HG03565 (cell line): Measurements from ENCODE around the gene PIWIL4.
"Not testable (repeated sequence)": the region's sequence is repeated elsewhere in the genome, so short reads cannot be mapped to it uniquely, and the experiment has no call there.

ENCODE experiments used
- ATAC-seq: cut with Tn5 transposase; IDR thresholded peaks from one replicate; pipeline ENCODE4 v1.9.1; 2021; ENCODE audit warnings: mild to moderate bottlenecking, moderate library complexity; ENCODE audit not compliant: unreplicated experiment

PIWIL4 gene

DNA sequence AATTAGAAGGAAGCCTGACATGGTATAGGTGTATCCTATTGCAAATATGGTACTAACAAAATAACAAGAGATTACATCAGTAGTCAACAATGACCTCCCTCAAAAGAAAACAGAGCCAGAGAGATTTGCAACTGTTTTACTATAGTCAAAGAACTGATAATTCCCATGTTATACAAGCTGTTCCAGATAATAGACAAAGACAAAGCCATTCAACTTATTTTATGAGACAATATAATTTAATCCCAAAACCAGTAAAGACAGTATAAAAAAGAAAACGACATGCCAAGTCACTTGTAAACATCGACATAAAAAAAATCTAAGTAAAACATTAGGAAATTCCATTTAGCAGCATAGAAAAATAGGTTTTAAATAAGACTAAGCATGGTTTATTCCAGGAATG is 65.2 kb downstream of the PIWIL4 start:
- ATAC-seq: no peak

DNA sequence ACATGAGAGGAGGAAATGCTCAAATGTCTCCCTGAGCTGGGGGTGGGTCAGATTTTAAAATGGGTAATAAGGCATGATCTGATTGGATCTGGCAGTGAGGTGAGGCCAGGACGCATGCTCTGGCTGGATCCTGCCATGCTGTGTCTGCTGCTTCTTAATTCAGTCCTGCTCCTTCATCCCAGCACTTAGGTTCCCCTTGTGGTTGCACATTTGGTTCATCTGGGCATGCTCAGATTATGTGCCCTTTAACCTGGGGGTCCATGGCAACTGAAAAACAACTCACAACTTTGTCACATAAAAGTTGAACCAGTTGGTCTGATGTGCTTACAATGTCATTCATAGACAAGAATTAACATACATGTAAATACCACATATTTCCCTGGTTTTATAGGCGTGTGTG is 67.9 kb downstream of the PIWIL4 start:
- no peak for ATAC-seq

DNA sequence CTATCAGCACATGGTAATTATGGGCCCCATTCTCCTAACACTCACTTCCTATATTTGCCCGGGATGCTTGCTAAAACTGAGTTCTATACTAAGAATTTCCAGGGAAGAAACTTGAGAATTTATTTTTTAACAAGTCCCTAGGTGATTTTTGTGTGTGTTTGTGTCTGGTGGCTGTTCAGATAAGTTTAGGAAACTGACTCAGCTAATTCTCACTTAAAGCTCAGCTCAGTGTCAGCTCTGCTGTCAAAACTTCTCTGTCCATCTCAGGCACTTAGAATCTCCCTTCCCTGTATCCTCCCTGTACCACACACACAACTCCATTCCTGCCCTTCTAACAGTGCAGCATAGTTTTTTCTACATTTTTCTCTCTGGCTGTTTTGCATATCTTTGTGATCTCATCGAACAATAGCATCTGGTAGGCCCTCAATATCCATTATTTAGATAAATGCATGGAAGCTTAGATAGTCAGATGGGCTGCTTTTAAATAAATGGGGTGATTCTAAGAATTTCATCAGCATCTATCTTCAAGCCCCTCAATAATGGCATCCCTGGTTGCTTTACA is 69.3 kb downstream of the PIWIL4 start:
- ATAC-seq: no peak

DNA sequence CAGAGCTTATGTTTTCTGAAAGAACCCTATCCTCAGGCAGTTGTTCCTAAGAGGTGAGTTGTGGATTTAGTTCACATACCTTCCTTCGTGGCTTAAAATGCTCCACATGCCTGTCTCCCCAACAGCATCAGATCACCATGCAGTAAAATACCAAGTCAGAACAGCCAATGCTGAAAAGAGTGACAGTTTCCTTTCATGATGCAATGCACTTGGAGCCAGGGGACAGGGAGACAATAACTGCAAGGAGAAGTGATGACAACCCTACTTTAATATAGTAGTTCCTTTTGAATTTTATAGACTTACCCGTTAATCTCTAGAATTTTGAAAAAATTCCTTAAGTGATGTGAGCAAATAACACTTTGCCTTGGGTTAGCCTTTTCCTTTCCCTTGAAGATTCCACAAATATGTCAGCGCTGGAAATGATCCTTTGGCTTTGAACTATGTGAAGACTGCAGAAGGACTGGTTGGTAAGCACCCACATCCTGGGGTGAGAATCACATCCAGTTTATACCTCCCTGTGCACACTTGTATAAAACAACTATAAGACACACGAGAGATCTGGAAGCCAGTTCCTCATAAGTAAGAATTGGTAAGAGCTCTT is 71.2 kb downstream of the PIWIL4 start:
- no peak for ATAC-seq

DNA sequence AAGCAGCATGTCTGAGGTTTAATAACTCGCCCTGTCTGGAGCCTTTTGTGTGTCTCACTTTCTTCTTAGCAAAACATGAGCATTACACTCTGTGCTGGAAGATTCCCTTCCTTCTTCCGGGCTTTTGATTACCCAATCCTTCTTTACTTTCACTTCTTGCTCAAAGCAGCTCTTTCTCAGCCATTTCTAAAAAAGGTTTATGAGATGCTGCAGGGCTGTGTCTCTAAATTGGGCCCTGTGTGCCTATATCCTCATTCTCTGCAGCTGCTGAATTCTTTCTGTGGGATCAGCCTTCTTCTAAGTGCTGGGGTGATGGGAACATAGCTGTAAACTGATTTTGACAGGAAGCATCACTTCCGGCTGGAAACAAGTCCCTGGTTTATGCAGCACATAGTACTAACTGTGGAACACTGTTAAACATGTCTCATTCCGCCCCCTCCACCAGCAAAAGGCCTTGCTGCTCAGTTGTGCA is 71.8 kb downstream of the PIWIL4 start:
- ATAC-seq: no peak

DNA sequence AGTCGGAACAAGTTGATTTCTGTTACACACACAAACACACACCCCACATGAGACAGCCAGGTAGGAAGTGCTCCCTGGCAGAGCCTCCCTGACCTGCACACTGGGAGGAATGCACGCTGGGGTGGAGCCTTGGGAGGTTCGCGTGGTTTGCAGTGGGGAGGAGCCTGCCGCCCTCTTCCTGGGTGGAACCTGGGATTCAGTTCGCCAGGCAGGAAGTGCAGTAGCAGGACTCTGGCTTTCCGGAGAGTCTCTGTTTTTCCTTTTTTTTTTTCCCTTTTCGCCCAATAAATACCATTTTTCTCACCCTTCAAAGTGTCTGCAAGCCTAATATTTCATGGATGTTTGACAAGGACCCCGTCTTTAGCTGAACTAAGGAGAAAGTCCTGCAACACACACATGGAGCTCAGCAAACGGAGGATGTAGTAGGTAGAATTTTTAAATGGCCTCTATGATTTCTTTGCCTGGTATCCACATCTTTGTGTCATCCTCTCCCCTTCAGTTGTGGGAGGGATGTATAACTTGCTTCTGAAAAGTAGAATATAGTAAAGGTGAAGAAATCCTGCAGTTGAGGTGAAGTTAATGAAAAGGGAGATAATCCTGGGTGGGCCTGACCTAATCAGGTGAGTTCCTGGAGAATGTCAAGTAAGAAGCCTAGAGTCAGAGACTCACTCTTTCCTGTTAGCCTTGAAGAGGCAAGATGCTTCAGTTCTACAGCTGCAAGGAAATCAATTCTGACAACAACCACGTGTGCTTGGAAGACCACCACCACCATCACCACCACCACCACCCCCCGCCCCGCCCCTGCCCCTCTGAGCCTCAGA is 72.9 kb downstream of the PIWIL4 start:
- no peak for ATAC-seq

DNA sequence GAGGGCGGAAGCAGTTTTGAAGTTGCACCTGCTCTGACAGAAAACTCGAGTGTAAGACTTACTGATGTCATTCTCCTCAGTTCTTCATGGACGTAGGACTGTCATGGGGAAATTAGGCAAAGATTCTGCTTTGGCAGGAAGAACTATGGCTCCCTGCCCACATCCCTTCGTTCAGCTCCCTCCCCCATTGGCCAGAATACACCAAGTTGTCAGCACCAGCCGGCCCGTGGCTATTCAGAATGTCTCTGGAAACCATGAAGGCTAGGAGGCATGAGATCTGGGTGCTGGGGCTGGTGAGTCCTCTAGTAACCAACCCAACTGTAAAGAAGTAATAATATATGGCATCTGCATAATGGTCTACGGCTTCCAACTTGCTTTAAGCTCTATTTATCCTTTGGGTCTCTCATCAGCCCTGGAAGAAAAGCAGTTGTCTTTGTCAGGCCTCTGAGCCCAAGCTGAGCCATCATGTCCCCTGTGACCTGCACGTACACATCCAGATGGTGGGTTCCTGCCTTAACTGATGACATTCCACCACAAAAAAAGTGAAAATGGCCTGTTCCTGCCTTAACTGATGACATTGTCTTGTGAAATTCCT is 74.1 kb downstream of the PIWIL4 start:
- ATAC-seq: no peak

DNA sequence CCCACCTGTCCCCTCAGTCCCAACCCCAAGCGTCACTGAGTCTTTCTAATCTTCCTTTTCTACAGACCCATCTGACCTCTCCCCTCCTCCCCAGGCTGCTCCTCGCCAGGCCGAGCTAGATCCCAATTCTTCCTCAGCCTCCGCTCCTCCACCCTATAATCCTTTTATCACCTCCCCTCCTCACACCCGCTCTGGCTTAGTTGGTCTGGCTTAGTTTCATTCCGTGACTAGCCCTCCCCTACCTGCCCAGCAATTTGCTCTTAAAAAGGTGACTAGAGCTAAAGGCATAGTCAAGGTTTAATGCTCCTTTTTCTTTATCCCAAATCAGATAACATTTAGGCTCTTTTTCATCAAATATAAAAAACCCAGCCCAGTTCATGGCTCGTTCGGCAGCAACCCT is 76.0 kb downstream of the PIWIL4 start:
- not testable (repeated sequence) for ATAC-seq

DNA sequence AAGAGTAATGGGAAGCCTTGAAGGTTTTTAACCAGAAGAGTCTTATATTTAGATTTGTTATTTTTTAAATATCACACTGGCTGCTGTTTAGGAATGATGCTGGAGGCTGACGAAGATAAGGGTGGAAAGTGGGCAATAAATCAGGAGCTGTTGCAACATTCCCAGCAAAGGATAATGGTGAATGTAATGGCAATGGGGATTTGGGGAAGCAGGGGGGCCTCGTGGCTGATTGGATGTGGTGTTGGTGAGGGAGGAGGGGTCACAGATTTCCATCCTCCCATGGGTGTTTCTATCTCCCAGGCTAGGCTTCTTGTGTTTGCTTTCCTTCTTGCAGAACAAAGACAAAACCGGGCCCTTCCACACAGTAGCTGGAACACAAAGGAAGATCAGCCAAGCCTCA is 80.8 kb downstream of the PIWIL4 start:
- no peak for ATAC-seq

DNA sequence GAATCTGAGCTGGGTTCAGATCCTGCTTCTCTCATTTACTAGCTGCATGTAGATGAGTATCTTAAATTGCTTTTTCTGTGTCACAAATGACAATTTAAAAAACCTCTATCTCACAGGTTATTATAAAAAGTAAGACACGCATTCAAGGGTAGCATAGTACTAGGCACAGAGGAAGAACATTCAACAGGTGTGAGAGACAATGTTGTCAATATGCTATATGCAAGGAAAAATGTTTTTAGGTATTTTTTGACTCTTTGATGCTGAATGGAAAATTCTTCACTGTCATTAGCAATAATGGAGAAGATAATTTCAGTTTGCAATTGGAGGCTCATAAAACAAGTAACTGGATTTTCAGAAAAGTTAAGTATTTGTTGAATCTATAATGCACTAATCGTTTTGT is 81.6 kb downstream of the PIWIL4 start:
- no peak for ATAC-seq

DNA sequence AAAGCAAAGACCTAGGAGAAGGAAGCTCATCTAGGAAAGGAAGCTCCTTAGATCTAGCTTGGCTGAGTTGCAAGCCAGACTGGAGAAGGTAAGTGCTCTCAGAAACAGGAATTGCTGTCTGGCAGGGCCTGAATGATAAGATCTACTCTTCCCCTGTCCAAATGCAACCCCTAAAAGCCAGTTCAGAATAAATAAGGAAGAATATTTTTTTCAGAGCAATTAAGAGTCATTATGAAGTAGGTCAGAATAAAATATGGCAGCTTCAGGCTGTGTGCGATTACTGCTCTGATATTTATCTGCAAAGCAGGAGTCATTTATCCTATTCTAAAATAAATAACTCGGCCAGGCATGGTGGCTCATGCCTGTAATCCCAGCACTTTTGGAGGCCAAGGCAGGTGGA is 82.1 kb downstream of the PIWIL4 start:
- ATAC-seq: no peak

DNA sequence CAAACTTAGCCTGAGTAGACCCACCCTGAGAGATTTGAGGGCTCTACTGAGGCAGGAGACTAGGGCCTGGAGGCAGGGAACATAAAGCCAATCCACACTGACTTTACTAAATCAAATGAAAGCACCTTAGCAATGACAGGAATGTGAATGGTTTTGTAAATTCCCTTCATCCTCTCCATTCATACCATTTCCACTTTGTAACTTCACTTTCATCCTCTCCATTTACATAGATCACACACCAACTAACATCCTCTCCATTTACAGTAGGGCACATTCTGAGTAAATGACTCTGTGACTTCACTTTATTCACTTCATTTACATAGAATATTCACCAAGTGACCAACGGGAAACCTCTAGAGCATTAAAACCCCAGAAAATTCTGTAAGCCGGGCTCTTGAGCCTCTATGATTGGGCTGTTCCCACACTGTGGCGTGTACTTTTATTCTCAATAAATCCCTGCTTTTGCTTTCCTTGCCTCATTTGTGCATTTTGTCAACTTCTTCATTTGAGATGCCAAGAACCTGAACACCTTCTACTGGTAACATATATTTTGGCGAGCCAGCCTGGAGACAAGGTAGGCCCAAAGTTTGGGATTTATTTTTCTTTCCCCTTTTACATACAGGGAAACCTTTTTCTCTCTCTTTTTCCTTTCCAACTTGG is 82.9 kb downstream of the PIWIL4 start:
- no peak for ATAC-seq

DNA sequence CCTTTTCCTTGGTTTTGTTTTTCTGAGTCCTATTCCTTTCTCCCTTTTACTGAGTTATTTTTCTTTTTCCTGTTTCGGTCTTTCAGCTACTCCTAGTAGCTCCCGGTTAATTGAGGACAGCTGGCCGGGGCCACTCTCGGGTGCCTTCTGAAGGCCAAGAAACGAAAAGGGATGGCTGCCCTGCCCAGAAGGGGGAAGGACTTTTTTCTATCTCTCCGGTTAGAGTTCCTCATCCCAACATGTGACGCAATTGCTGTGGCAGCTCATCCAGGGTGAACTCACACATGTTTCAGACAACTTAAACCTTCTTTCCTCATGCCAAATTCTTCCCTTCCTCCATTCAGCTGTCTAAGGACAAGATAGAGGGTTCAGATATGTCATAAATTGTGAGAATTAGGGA is 83.6 kb downstream of the PIWIL4 start:
- ATAC-seq: no peak

DNA sequence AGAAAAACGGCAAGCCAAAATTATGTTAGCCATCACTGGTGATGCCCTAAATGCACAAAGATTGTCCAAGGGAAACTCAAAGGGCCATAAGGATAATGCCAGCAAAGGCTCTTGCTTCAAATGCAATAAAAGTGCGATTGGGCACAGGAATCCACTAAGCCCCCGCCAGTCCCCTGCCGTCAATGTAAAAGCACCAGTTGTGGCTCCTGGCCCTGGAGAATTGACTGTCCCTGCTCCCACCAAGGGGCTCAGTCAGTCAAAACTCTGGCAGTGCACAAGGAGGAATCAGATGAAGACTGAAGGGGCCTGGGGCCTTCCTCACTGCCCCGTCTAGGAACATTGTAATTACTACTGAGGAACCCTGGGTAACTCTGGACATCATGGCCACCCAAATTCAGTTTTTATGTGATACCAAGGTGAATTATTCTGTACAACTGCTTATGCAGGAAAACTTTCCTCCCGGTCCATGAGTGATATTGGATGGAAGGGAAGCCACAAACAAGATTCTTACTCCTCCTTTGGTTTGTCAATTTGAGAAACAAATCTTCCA is 85.6 kb downstream of the PIWIL4 start:
- ATAC-seq: no peak

DNA sequence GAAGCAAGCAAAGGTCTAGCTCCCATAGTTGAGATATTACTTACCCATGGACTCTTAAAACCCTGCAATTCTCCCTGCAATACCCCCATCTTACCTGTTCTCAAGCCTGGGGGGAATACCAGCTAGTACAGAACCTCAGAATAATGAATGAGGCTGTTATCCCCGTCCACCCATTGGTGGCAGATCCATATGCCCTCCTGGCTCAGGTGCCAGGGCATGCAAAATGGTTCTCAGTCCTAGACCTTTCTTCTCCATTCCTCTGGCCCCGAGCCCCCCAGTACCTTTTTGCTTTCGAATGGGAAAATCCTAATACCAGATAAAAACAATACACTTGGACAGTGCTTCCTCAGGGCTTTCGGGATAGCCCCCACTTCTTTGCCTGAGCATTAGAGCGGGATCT is 86.4 kb downstream of the PIWIL4 start:
- ATAC-seq: no peak

DNA sequence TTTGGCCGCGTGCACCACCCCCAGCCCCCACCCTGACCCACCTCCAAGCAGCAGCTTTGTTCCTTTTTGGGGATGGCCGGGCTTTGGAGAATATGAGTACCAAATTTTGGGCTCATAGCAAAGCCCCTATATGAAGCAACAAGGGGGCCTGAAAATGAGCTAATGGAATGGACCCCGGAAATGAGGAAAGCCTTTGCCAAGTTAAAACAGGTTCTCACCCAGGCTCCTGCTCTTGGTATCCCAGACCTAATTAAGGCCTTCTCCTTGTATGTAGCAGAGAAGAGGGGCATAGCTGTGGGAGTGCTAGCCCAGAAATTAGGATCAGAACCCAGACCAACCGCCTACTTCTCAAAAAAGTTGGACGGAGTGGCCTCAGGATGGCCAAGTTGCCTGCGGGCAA is 87.0 kb downstream of the PIWIL4 start:
- no peak for ATAC-seq

DNA sequence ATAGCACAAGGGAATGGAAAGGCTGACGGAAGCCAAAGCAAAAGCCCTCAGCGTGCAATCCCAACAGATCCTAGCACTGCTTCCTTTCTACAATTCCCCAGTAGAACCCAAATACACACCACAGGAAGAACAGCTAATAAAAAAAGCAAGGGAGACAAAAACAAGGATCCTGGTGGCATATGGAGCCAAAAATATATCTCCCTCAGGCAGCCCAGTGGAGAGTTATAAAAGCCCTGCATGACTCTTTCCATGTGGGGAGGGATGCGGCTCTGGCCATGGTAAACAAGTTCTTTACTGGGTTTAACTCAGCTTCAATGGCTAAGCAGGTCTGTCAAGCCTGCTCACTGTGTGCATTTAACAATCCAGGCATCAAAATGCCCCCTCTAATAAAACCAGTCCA is 88.1 kb downstream of the PIWIL4 start:
- ATAC-seq: no peak

DNA sequence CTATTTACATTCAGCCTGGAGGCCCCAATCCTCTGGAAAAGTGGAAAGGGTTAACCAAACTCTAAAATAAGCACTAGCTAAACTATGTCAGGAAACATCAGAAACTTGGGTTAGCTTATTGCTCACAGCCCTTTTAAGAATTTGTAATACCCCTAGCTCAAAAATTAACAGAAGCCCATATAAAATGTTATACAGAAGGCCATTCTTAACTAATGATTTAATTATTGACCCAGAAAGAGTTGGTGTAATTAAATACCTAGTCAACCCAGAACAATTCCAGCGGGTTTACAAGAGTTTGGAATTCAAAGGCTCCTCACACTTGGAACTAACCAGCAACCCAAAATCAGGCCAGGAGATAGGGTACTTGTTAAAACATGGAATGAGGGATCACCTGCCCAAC is 88.8 kb downstream of the PIWIL4 start:
- ATAC-seq: no peak

DNA sequence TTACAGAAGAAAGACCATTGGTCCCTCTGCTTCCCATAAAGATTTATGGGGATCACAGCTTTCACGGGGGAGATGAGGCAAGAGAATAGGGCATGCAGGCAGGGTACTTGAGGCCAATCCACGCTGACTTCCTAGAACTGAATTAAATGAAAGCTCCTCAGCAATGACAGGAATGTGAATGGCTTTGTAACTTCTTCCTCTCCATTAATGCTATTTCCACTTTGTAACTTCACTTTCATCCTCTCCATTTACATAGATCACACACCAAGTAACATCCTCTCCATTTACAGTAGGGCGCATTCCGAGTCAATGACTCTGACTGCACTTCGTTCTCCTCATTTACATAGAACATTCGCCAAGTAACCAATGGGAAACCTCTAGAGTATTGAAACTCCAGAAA is 89.8 kb downstream of the PIWIL4 start:
- no peak for ATAC-seq

DNA sequence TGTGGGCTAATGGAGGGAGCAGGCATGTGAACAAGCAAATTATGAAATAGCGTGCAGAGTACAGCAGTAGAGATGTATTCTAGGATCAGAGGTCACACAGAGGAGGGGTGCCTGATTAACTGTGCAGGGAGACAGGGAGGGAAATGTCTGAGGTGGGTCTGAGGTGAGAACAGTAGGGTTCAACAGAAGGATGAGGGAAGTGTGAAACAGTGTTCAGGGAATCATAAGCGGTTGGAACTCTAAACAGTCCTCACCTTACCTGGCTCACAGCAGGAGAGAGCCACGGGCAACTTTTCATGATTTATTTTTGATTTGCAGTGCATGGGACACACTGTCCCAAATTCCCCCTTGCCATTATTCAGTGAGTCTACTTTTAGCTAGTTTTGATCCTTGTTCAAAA is 90.5 kb downstream of the PIWIL4 start:
- ATAC-seq: no peak

DNA sequence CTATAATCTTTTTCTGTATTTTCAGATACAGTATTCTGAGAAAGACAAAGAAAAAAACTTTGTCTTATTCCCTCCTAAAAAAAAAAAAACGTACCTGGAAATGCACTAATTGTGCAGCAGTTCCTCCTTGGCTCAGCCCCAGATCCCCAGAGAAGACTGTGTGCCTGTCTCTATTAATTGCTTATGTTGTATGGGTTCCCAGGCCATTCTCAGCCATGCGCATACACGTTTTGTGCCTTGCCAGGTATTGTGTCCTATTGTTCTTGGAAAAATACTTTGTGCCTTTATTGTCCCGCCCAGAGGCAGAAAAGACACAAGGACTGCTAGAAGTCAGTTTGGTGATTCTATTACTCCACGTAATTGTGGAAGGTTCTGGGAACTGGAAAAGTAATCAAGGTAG is 91.2 kb downstream of the PIWIL4 start:
- ATAC-seq: no peak
